Posterior vena cava (tissue), 2 donors: Measurements from ENCODE around the gene TEX44. TPM values are rescaled to one million over a fixed set of nuclear protein-coding genes. Genes with fewer than 3 reads are reported as not detected.
A peak's percentile ranks its signal among the peaks of the same experiment; 100 is the strongest.

Experiments used
- DNase-seq: peaks from one replicate; pipeline ENCODE4 v3.0.0-alpha.2; 2020; ENCODE audit warnings: low spot score
- intact Hi-C, 2 donors: fragments of 100-400 bp; cut with DNase I; formaldehyde crosslinking; loops; one replicate each; pipeline versions ENCODE4 v1.14.1 to v1.14.2; 2022 to 2023
- total RNA-seq, 2 donors: library from RNA; stranded (reverse); fragmentation: NEBNext Ultra II Directional; extraction: Animal tissue kit (Norgen Biotek cat#: 25700); gene quantifications; one replicate each; pipeline ENCODE4 v1.2.1, GENCODE V29; 2021
- donor health status: DM: yes; HTN: yes; CAD: no.
- donor health status: DM: yes; HTN: yes; CAD: no.

The TEX44 gene
- total RNA-seq, 2 donors from 2014 or later: not detected

- DNase-seq: no peak
- intact Hi-C loops: loop anchor here in 1 of 2 donors (2.0 kb wide), 1 partner anchor 61 kb away; no protein-coding TSS in a partner anchor
These were observed 23.6 kb downstream of the TEX44 start for GRCh38 chr2:231616296-231616695.

GRCh38 chr2:231617059-231617926 lies 24.6 kb downstream of the TEX44 start:
- intact Hi-C loops: loop anchor here in 1 of 2 donors (2.0 kb wide), 1 partner anchor 60 kb away; no protein-coding TSS in a partner anchor
- no peak for DNase-seq

GRCh38 chr2:231621051-231621879 lies 28.6 kb downstream of the TEX44 start:
- no peak for DNase-seq
- intact Hi-C loops: no loop called here

GRCh38 chr2:231622963-231623362 lies 30.3 kb downstream of the TEX44 start:
- intact Hi-C loops: no loop called here
- DNase-seq: no peak

DNA sequence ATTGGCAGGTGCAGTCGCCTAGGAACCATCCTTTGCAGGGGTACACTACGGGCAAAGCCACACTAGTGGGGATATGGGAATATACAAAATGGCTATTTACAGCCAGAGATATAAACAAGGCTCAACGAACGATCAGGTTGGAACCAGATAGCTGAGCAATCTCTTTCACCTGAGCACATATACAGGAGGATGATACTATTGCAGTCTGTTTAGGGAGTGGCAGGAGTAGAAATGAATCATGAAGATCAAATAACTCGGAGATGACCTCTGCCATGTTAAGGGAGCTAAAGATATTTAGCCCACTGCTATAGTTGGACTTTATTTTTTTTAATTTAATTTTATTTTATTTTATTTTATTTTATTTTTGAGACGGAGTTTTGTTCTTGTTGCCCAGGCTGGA lies 33.8 kb downstream of the TEX44 start:
- DNase-seq: no peak
- intact Hi-C loops: no loop called here

DNA sequence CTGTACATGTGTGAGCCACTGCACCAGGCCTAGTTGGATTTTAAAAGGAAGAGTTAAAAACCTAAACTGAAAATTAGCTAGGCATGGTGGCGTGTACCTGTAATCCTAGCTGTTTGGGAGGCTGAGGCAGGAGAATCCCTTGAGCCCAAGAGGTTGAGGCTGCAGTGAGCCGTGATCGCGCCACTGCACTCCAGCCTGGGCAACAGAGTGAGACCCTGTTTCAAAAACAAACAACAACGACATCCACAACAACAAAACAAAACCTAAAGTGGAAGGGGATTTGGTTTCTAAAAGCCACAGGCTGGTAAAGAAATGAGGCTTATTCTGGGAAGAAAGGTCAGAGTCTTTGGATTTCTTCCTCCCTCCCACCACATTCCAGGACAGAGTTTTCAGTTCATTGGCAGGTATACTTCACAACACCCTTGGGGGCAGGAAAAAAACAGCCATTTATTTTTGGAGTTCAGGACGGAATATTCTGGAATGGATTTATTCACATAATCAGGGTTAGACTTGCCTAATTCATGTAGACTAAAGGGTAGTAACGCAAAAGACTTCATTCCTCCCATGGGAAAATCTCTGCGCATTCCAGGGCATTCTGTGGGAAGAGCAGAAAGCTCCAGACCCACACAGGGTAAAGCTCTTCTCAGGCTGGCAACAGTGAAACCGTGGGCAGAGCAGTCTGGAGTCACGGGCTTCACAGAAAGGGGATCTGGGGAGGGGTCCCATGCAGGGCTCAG lies 34.9 kb downstream of the TEX44 start:
- intact Hi-C loops: no loop called here
- no peak for DNase-seq

- no peak for DNase-seq
These were observed 40.0 kb downstream of the TEX44 start for GRCh38 chr2:231632559-231633142.

DNA sequence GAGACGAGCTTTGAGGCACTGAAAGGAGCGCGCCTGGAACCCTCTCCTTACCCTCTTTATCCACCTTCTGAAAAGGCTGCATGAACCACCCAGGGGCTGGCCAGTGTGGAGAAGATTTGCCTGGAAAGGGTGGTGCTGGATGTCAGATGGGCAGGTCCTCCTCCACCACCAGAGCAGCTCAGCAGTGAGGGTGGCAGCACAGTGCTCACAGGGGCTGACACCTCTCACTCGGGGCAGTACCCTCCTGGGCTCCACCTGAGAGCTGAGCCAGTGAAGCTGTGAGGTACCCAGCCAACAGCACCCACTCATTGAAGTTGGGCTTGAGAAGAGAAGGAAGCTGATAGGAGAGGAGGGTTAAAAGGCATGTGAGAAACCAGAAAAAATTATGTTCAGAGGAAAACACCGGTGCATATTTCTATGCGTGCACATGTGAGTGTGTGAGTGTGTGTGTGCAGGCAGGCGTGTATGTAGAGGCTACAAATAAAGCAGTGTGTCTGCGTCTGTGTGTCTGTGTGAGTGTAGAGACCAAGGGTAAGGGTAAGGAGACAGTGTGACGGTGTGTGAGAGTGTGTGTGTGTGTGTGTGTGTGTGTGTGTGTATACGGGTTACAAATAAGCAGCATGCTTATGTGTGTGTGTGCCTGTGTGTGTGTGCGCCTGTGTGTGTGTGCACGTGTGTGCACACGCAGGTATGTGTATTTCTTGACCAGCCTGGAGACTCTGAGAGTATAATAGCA lies 40.7 kb downstream of the TEX44 start:
- DNase-seq: no peak
- intact Hi-C loops: no loop called here

More at GRCh38 chr2:231632559-231633142, 40.0 kb downstream of the TEX44 start:
- intact Hi-C loops: no loop called here

DNA sequence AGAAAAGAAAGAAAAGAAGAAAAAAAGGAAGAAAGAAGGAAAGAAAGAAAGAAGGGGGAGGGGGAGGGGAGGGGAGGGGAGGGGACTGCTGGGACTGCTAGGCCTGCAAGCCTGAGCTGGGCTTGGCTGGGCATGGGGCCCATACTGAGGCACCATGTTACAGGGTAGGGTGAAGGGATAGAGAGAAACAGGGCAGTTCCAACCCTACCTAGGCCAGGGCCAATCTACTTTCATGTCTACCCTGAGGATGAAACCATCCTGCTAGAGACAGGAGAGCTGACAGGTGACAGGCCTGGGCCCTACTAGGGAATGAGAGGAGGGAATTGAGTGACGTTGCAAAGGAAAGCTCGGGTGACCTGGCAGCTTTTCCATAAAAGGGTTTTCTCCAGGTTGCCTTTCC lies 41.7 kb downstream of the TEX44 start:
- intact Hi-C loops: no loop called here
- no peak for DNase-seq

GRCh38 chr2:231634951-231635875 lies 42.5 kb downstream of the TEX44 start:
- intact Hi-C loops: no loop called here
- no peak for DNase-seq

DNA sequence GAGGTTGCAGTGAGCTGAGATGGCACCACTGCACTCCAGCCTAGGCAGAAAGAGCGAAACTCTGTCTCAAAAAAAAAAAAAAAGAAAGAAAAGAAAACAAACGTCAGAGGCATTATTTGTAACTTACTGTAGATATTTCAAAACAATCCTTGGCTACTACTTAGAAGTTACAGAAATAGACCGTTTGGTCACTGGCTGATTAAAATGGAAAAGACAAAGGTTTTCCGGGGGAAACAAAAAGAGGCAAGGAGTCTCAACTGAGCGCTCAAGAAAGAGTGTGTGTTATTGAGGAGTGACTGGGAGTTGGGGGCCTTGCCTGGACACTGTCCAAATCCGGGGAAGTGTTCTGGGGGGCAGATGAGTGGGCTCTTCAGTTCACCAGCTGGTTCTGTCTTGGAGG lies 47.6 kb downstream of the TEX44 start:
- intact Hi-C loops: loop anchor here in 1 of 2 donors (2.0 kb wide), 1 partner anchor 27 kb away; no protein-coding TSS in a partner anchor
- DNase-seq: no peak

- peak; percentile 86 for DNase-seq
- intact Hi-C loops: loop anchor here in 1 of 2 donors (2.0 kb wide), 1 partner anchor 28 kb away; no protein-coding TSS in a partner anchor
These were observed 48.0 kb downstream of the TEX44 start for GRCh38 chr2:231640641-231641111.

GRCh38 chr2:231642631-231643494 lies 50.2 kb downstream of the TEX44 start:
- peak; percentile 97 for DNase-seq
- intact Hi-C loops: no loop called here

DNA sequence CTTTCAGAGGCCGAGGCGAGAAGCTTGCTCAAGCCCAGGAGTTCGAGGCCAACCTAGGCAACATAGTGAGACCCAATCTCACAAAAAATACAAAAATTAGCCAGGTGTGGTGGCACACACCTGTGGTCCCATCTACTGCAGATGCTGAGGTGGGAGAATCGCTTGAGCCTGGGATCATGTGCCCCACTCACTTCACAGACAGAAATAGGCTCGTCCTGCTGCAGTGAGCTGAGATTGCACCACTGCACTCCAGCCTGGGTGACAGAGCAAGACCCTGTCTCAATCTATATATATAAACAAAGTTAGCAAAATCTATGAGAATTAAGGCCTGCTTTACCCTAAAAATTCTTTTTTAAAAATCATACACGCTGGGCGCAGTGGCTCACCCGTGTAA lies 50.8 kb downstream of the TEX44 start:
- intact Hi-C loops: no loop called here
- no peak for DNase-seq
